CD14-positive monocyte (primary cell): Measurements from ENCODE around the gene EFCAB13. TPM values are rescaled to one million over a fixed set of nuclear protein-coding genes. Genes with fewer than 3 reads are reported as not detected.
"Not testable (repeated sequence)": the region's sequence is repeated elsewhere in the genome, so short reads cannot be mapped to it uniquely, and the experiment has no call there.

Experiments
- DNase-seq, 3 donors: peaks; one replicate each; pipeline ENCODE4 v3.0.0-alpha.2; 2011 to 2022
- H2AFZ ChIP-seq: 2 replicates; pipeline ENCODE4 v1.6.0; 2012; ENCODE audit warnings: mild to moderate bottlenecking, low read depth, low read length, inconsistent platforms; ENCODE audit not compliant: insufficient read depth, poor library complexity, severe bottlenecking
- H3K27ac ChIP-seq, 2 donors: 1 replicate in 1 of 2; 2 replicates in 1 of 2; pipeline ENCODE4 v1.5.1; 2012 to 2013; ENCODE audit warnings: low read length in 2 of 2, control low read depth in 1 of 2, inconsistent platforms in 1 of 2, low read depth in 1 of 2, mild to moderate bottlenecking in 1 of 2
- H3K27me3 ChIP-seq, 2 donors: one replicate each; pipeline versions ENCODE4 v1.6.0 to v1.6.1; 2011 to 2013; ENCODE audit warnings: low read length in 2 of 2; ENCODE audit not compliant: control insufficient read depth in 2 of 2, insufficient read depth in 2 of 2
- H3K36me3 ChIP-seq, 2 donors: replicated peaks in 1 of 2; 1 replicate in 1 of 2; 2 replicates in 1 of 2; pipeline versions ENCODE4 v1.5.1 to v1.6.1; 2012 to 2013; ENCODE audit warnings: low read length in 2 of 2, control low read depth in 1 of 2, inconsistent platforms in 1 of 2, mild to moderate bottlenecking in 1 of 2; ENCODE audit not compliant: insufficient read depth in 2 of 2, control insufficient read depth in 1 of 2
- H3K4me1 ChIP-seq, 2 donors: 1 replicate in 1 of 2; 2 replicates in 1 of 2; pipeline versions ENCODE4 v1.5.1 to v1.6.1; 2012 to 2013; ENCODE audit warnings: low read length in 2 of 2, control low read depth in 1 of 2, inconsistent platforms in 1 of 2, mild to moderate bottlenecking in 1 of 2, moderate library complexity in 1 of 2; ENCODE audit not compliant: insufficient read depth in 2 of 2, control insufficient read depth in 1 of 2
- H3K4me2 ChIP-seq: replicated peaks from 2 replicates; pipeline ENCODE3; 2012; ENCODE audit warnings: low read length, moderate library complexity, mild to moderate bottlenecking; ENCODE audit not compliant: poor library complexity, severe bottlenecking; ENCODE audit errors: extremely low read depth
- H3K4me3 ChIP-seq, 3 experiments: fragments of 200-600 bp in 1 of 3; sonication (generic) in 1 of 3; replicated peaks in 1 of 3; 1 replicate in 2 of 3; 2 replicates in 1 of 3; pipeline ENCODE4 v1.5.1; 2011 to 2013; ENCODE audit warnings: low read length in 3 of 3, mild to moderate bottlenecking in 3 of 3, control low read depth in 2 of 3, low read depth in 2 of 3, inconsistent platforms in 1 of 3, moderate library complexity in 1 of 3
- H3K79me2 ChIP-seq: 2 replicates; pipeline ENCODE4 v1.6.0; 2012; ENCODE audit warnings: mild to moderate bottlenecking, control low read depth, inconsistent platforms, low read length, moderate library complexity; ENCODE audit not compliant: insufficient read depth
- H3K9ac ChIP-seq: 2 replicates; pipeline ENCODE4 v1.6.0; 2017; ENCODE audit warnings: low read length, mild to moderate bottlenecking; ENCODE audit not compliant: insufficient read depth, poor library complexity, severe bottlenecking
- H3K9me3 ChIP-seq, 2 donors: replicated peaks in 1 of 2; 1 replicate in 1 of 2; 2 replicates in 1 of 2; pipeline versions ENCODE4 v1.5.1 to v1.6.1; 2012 to 2013; ENCODE audit warnings: low read length in 2 of 2, control low read depth in 1 of 2; ENCODE audit not compliant: control insufficient read depth in 1 of 2, insufficient read depth in 1 of 2
- H4K20me1 ChIP-seq: 2 replicates; pipeline ENCODE4 v1.6.0; 2012; ENCODE audit warnings: mild to moderate bottlenecking, low read length, control low read depth, moderate library complexity; ENCODE audit not compliant: insufficient read depth
- H3K27ac Mint-ChIP-seq, 7 donors: one replicate each; pipeline ENCODE4 v1.8.0; 2020; ENCODE audit warnings: mild to moderate bottlenecking in 7 of 7, mixed read lengths in 7 of 7, moderate library complexity in 6 of 7, inconsistent platforms in 2 of 7
- H3K27me3 Mint-ChIP-seq, 3 donors: one replicate each; pipeline ENCODE4 v1.8.0; 2021 to 2022; ENCODE audit warnings: low read depth in 3 of 3, mild to moderate bottlenecking in 3 of 3, mixed read lengths in 3 of 3, moderate library complexity in 3 of 3, inconsistent platforms in 1 of 3
- H3K36me3 Mint-ChIP-seq, 2 donors: one replicate each; pipeline ENCODE4 v1.8.0; 2020; ENCODE audit warnings: mixed read lengths in 2 of 2, inconsistent platforms in 1 of 2, mild to moderate bottlenecking in 1 of 2
- H3K4me1 Mint-ChIP-seq: one replicate; pipeline ENCODE4 v1.8.0; 2020; ENCODE audit warnings: mild to moderate bottlenecking, mixed read lengths
- H3K4me3 Mint-ChIP-seq, 2 donors: one replicate each; pipeline ENCODE4 v1.8.0; 2020; ENCODE audit warnings: mild to moderate bottlenecking in 2 of 2, mixed read lengths in 2 of 2, moderate library complexity in 1 of 2
- H3K9me3 Mint-ChIP-seq, 7 donors: one replicate each; pipeline ENCODE4 v1.8.0; 2020 to 2022; ENCODE audit warnings: mixed read lengths in 7 of 7, mild to moderate bottlenecking in 6 of 7, moderate library complexity in 6 of 7, inconsistent platforms in 2 of 7
- CTCF ChIP-seq: fragments of 200-600 bp; IDR thresholded peaks from one replicate; pipeline ENCODE4 v1.8.0; 2022; ENCODE audit warnings: antibody characterized with exemption, mild to moderate bottlenecking
- WGBS: methylation state at CpG from one replicate; pipeline ENCODE4 v1.1.5; 2013; ENCODE audit warnings: missing lambda C conversion rate; ENCODE audit not compliant: insufficient coverage; 5-methylcytosine and 5-hydroxymethylcytosine counted together
- intact Hi-C, 2 donors: fragments of 100-400 bp; cut with micrococcal nuclease; formaldehyde crosslinking; loops; one replicate each; pipeline versions ENCODE4 v1.15.0 to v1.15.1; 2023
- polyA plus RNA-seq, 3 donors: library from polyadenylated mRNA; depleted of rRNA in 1 of 3; unstranded in 2 of 3; stranded (reverse) in 1 of 3; fragments of 300-500 nt in 2 of 3; fragments of >200 nt in 1 of 3; fragmentation: Illumina TruSeq in 2 of 3; gene quantifications; 1 replicate in 2 of 3; 2 replicates in 1 of 3; pipeline ENCODE4 v1.2.3, GENCODE V29; 2012 to 2021

EFCAB13 gene
- polyA plus RNA-seq, 3 donors, result 1.0 to 5.7 (median 3.5) TPM

GRCh38 chr17:47465165-47465564 lies 141.4 kb downstream of the EFCAB13 start:
- no peaks in the 10 kb centered on the region for H4K20me1 ChIP-seq
- no peak overlapping the region for H3K4me3 ChIP-seq
- H3K27me3 Mint-ChIP-seq, result no peaks in the 10 kb centered on the region
- intact Hi-C loops, result no loop called here
- H3K9me3 ChIP-seq, result no peaks in the 10 kb centered on the region
- no peaks in the 10 kb centered on the region for H3K9me3 Mint-ChIP-seq
- H3K36me3 Mint-ChIP-seq, result peaks cover 10 to 18% of the 10 kb centered on the region in 2 donors
- no peak overlapping the region for H3K27ac Mint-ChIP-seq
- no peak overlapping the region for H3K4me2 ChIP-seq
- no CpG with 5 or more reads among the region's 3 CpGs for WGBS
- H2AFZ ChIP-seq, result no peak overlapping the region
- no peak overlapping the region for H3K4me3 Mint-ChIP-seq
- no peaks in the 10 kb centered on the region for H3K4me1 Mint-ChIP-seq
- no peak overlapping the region for H3K27ac ChIP-seq
- peaks cover 0 to 4% of the 10 kb centered on the region in 2 donors for H3K36me3 ChIP-seq
- no peaks in the 10 kb centered on the region for H3K79me2 ChIP-seq
- no peaks in the 10 kb centered on the region for H3K27me3 ChIP-seq
- DNase-seq, result no peak
- H3K9ac ChIP-seq, result no peak overlapping the region
- no peaks in the 10 kb centered on the region for H3K4me1 ChIP-seq
- no peak for TF ChIP-seq CTCF

- H3K9me3 Mint-ChIP-seq, result not testable (repeated sequence)
Observed at GRCh38 chr17:47466976-47467375, 143.2 kb downstream of the EFCAB13 start.

More at GRCh38 chr17:47466976-47467375, 143.2 kb downstream of the EFCAB13 start:
- H3K9me3 ChIP-seq, H2AFZ ChIP-seq, H4K20me1 ChIP-seq, H3K27ac ChIP-seq, H3K4me1 Mint-ChIP-seq, H3K4me3 ChIP-seq, H3K27me3 Mint-ChIP-seq, H3K9ac ChIP-seq, H3K4me2 ChIP-seq, H3K27ac Mint-ChIP-seq, H3K4me1 ChIP-seq, H3K4me3 Mint-ChIP-seq, H3K79me2 ChIP-seq, H3K27me3 ChIP-seq, H3K36me3 ChIP-seq, intact Hi-C loops, DNase-seq: not testable (repeated sequence)
- WGBS, result 100% methylated on average over 2 of the region's 4 CpGs
- H3K36me3 Mint-ChIP-seq, result peaks cover 10 to 21% of the 10 kb centered on the region in 2 donors
